ENCODE measurements around the gene EMP2.

Gene EMP2

DNA sequence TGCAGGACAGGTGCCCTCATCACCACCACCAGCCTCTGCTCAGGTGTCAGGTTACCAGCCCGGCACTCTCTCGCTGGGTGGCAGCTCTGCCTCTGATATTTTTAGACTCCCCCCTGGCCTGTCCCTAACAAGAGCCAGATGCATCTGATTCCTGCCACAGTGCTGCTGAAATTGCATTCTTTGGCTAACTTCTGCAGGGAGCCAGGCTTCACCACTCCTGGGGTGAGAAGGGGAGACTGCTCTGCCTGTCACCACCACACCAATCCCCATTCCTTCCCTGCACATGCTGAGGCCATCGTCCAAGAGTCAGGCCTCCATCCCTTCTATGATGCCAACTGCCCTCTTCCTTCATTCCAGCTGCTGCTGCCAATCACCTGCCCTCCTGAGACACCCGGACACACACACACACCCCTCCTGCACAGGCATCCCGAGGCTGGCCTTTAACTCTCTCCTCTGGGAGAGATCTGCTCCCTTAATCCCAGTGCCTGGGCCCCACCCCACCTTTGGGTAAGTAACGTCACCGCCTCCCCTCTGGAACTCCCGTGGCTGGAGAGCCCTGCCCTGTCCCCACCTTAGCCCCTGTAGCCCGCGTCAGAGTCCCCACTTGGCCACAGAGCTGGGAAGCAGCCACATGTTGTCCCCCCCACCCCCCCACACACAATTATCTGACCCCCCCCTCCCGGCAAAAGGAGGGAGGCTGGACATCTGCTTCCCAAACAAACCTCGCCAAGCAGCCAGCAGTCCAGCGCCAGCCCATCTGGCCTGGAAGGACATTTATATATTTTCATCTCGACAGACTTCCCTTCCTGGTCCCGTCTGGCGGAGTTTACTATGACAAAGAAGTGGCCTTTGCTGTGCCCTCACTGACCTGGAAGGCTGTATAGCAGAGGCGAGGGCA lies 2.8 kb downstream of the EMP2 start:
- H3K4me2 ChIP-seq (ENCODE audit: low read length): no peak overlapping the region
- H3K4me3 ChIP-seq (ENCODE audit: low read length): no peak overlapping the region
- H2AFZ ChIP-seq (ENCODE audit: low read depth, low read length): no peak overlapping the region
- H3K4me1 ChIP-seq (ENCODE audit: low read length): peaks cover 5% of the 10 kb centered on the region; the same call in 1 of the 2 replicates
- TF ChIP-seq EZH2phosphoT487 (IDR thresholded peaks at IDR 0.05; ENCODE audit: low read depth): no peak
- TF ChIP-seq, protein P1, sequence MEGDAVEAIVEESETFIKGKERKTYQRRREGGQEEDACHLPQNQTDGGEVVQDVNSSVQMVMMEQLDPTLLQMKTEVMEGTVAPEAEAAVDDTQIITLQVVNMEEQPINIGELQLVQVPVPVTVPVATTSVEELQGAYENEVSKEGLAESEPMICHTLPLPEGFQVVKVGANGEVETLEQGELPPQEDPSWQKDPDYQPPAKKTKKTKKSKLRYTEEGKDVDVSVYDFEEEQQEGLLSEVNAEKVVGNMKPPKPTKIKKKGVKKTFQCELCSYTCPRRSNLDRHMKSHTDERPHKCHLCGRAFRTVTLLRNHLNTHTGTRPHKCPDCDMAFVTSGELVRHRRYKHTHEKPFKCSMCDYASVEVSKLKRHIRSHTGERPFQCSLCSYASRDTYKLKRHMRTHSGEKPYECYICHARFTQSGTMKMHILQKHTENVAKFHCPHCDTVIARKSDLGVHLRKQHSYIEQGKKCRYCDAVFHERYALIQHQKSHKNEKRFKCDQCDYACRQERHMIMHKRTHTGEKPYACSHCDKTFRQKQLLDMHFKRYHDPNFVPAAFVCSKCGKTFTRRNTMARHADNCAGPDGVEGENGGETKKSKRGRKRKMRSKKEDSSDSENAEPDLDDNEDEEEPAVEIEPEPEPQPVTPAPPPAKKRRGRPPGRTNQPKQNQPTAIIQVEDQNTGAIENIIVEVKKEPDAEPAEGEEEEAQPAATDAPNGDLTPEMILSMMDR (IDR thresholded peaks at IDR 0.05; ENCODE audit: low read depth, low read length): no peak
- H3K36me3 ChIP-seq (replicated peaks; ENCODE audit: low read depth, low read length): no peaks in the 10 kb centered on the region
- no peaks in the 10 kb centered on the region for H3K79me2 ChIP-seq (ENCODE audit: low read length)
- no peak overlapping the region for H3K9ac ChIP-seq (ENCODE audit: low read length)
- H3K9me3 ChIP-seq (ENCODE audit: insufficient read depth, low read length): no peaks in the 10 kb centered on the region
- peaks cover 6% of the 10 kb centered on the region; the same call in 1 of the 2 replicates for H3K27me3 ChIP-seq (ENCODE audit: low read depth, low read length)
- H3K27ac ChIP-seq (ENCODE audit: low read length): no peak overlapping the region
- H4K20me1 ChIP-seq (ENCODE audit: insufficient read depth, low read length): no peaks in the 10 kb centered on the region

DNA sequence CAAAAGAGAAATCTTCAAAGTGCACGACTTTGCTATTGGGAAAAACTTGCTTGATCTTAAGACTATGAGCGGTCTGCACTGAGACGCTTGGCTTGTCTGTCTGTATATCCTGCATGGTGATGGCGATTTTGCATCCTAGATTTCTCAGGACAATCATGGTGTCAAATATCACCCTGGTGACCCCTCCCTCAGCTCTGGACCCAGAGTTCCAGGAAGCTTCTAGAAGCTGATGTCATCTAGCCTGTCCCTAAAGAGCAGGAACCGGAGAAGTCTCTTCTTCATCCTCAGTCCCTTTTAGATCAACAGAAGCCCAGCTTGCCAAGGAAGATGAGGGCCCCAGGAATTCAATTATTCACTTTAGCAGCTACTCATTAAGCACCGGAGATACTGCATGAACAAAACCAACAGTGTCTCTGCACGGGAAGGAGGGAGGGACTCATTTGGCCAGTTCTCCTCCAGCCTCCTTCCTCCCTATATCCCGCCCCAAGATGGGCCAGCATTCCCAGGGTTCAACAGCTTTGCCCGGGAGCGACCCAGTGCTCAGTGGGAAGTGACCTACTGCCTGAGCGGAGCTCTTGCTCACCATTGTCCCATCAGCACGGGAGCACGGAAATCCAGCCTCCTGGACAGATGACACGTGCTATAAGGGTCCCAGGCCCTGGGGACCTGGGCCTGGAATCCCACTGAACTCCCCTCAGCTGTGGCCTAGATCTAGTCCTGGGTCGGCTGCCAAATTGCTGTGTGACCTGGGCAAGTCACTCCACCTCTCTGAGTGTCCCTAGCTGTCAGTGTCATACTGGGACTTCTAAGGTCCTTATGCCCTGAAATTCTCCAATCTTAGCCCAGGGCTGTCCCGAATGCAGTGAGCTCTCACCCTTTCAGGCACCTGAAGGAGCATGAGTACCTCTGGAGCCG lies 3.8 kb downstream of the EMP2 start:
- Histone ChIP-seq H3K36me3 (replicated peaks; ENCODE audit: low read depth, low read length) (no peaks in the 10 kb centered on the region), H4K20me1 (ENCODE audit: insufficient read depth, low read length) (no peaks in the 10 kb centered on the region), H3K9ac (ENCODE audit: low read length) (no peak overlapping the region), H3K4me3 (ENCODE audit: low read length) (no peak overlapping the region), H3K27me3 (ENCODE audit: low read depth, low read length) (no peaks in the 10 kb centered on the region; the same call in 1 of the 2 replicates), H3K27ac (ENCODE audit: low read length) (no peak overlapping the region), H2AFZ (ENCODE audit: low read depth, low read length) (no peak overlapping the region), H3K9me3 (ENCODE audit: insufficient read depth, low read length) (no peaks in the 10 kb centered on the region), H3K4me1 (ENCODE audit: low read length) (peaks cover 5% of the 10 kb centered on the region; the same call in 1 of the 2 replicates), H3K4me2 (ENCODE audit: low read length) (no peak overlapping the region), H3K79me2 (ENCODE audit: low read length) (no peaks in the 10 kb centered on the region)
- TF ChIP-seq EZH2phosphoT487 (IDR thresholded peaks at IDR 0.05; ENCODE audit: low read depth): no peak
- TF ChIP-seq, protein P1 (IDR thresholded peaks at IDR 0.05; ENCODE audit: low read depth, low read length): no peak

DNA sequence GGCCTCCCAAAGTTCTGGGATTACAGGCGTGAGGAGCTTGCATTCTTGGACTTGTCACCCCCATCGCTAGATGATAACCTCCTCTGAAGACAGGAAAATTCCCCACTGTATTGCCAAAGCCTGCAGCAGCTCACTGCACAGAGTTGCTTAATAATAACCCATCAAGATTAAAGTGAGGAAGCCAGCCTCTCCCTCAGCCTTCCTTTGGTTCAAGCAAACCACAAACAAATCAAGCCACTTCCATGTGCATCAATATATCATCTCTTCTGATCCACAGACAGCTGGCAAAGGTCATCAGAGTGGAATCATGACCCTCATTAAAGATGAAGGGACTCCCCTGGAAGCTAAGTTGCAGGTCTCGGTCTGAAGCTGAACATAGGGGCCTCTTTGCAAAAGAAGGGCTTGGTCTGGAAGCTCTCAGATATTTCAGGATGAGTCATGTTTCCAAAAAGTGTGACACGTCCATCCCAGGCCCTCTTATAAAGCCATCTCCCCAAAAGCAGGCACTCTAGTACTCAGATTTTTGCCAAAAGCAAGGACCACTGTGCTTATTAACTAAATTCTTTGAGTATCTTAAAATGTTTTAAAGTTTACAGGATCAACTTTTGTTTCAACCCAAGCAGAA lies 4.8 kb downstream of the EMP2 start:
- Histone ChIP-seq H3K27ac (ENCODE audit: low read length) (no peak overlapping the region), H3K4me3 (ENCODE audit: low read length) (no peak overlapping the region), H4K20me1 (ENCODE audit: insufficient read depth, low read length) (no peaks in the 10 kb centered on the region), H3K79me2 (ENCODE audit: low read length) (no peaks in the 10 kb centered on the region), H3K9me3 (ENCODE audit: insufficient read depth, low read length) (no peaks in the 10 kb centered on the region), H3K9ac (ENCODE audit: low read length) (no peak overlapping the region), H2AFZ (ENCODE audit: low read depth, low read length) (no peak overlapping the region), H3K4me1 (ENCODE audit: low read length) (peaks cover 5% of the 10 kb centered on the region; the same call in 1 of the 2 replicates), H3K27me3 (ENCODE audit: low read depth, low read length) (peaks cover 3% of the 10 kb centered on the region), H3K36me3 (replicated peaks; ENCODE audit: low read depth, low read length) (no peaks in the 10 kb centered on the region), H3K4me2 (ENCODE audit: low read length) (no peak overlapping the region)
- TF ChIP-seq EZH2phosphoT487 (IDR thresholded peaks at IDR 0.05; ENCODE audit: low read depth): no peak
- TF ChIP-seq, protein P1 (IDR thresholded peaks at IDR 0.05; ENCODE audit: low read depth, low read length): no peak

All from OCI-LY3 (cell line).